Neuronal stem cell (in vitro differentiated cells): Measurements from ENCODE around the gene MTHFS.
"Not testable (repeated sequence)": the region's sequence is repeated elsewhere in the genome, so short reads cannot be mapped to it uniquely, and the experiment has no call there.

ENCODE experiments used
- DNase-seq: peaks from one replicate; pipeline ENCODE4 v3.0.0-alpha.2; 2013; ENCODE audit warnings: low spot score
- H2AFZ ChIP-seq: one replicate; pipeline ENCODE4 v1.6.1; 2013; ENCODE audit warnings: mild to moderate bottlenecking, low read length, inconsistent platforms
- H2AK5ac ChIP-seq: 2 replicates; pipeline ENCODE4 v1.6.1; 2013; ENCODE audit warnings: low read depth, mild to moderate bottlenecking, inconsistent platforms, low read length, moderate library complexity, mixed read lengths
- H2BK120ac ChIP-seq: 2 replicates; pipeline ENCODE4 v1.6.1; 2013; ENCODE audit warnings: low read depth, mild to moderate bottlenecking, inconsistent platforms, low read length, moderate library complexity, mixed read lengths
- H2BK12ac ChIP-seq: one replicate; pipeline ENCODE4 v1.6.1; 2013; ENCODE audit warnings: low read length, inconsistent platforms
- H2BK15ac ChIP-seq: 2 replicates; pipeline ENCODE4 v1.6.1; 2013; ENCODE audit warnings: mild to moderate bottlenecking, low read length, inconsistent platforms, mixed read lengths
- H2BK5ac ChIP-seq: one replicate; pipeline ENCODE4 v1.6.1; 2013; ENCODE audit warnings: inconsistent platforms, mild to moderate bottlenecking, low read length, moderate library complexity
- H3K14ac ChIP-seq: one replicate; pipeline ENCODE4 v1.6.1; 2013; ENCODE audit warnings: low read length, inconsistent platforms
- H3K18ac ChIP-seq: 2 replicates; pipeline ENCODE4 v1.6.1; 2013; ENCODE audit warnings: low read length, inconsistent platforms
- H3K23ac ChIP-seq: 2 replicates; pipeline ENCODE4 v1.6.1; 2013; ENCODE audit warnings: low read depth, mild to moderate bottlenecking, mixed read lengths, low read length, inconsistent platforms; ENCODE audit not compliant: poor library complexity
- H3K27ac ChIP-seq: replicated peaks from 3 replicates; pipeline ENCODE4 v1.5.1; 2013; ENCODE audit warnings: low read length, inconsistent platforms
- H3K27me3 ChIP-seq, 3 experiments: 2 replicates each; pipeline ENCODE4 v1.6.1; 2013; ENCODE audit warnings: low read length in 3 of 3, mild to moderate bottlenecking in 2 of 3, inconsistent platforms in 1 of 3, low read depth in 1 of 3, mixed read lengths in 1 of 3, moderate library complexity in 1 of 3; ENCODE audit not compliant: control insufficient read depth in 3 of 3, insufficient read depth in 3 of 3
- H3K36me3 ChIP-seq, 2 donors: replicated peaks in 1 of 2; 2 replicates each; pipeline ENCODE4 v1.6.1; 2013; ENCODE audit warnings: low read length in 2 of 2; ENCODE audit not compliant: control insufficient read depth in 2 of 2, insufficient read depth in 2 of 2
- H3K4ac ChIP-seq: 2 replicates; pipeline ENCODE4 v1.6.1; 2013; ENCODE audit warnings: inconsistent platforms, mild to moderate bottlenecking, low read length, moderate library complexity
- H3K4me1 ChIP-seq, 2 donors: 1 replicate in 1 of 2; 2 replicates in 1 of 2; pipeline ENCODE4 v1.6.1; 2013; ENCODE audit warnings: low read length in 2 of 2, low read depth in 1 of 2; ENCODE audit not compliant: control insufficient read depth in 2 of 2, insufficient read depth in 1 of 2
- H3K4me2 ChIP-seq: one replicate; pipeline ENCODE4 v1.6.1; 2013; ENCODE audit warnings: mild to moderate bottlenecking, low read length, inconsistent platforms; ENCODE audit not compliant: insufficient read depth, poor library complexity, severe bottlenecking
- H3K4me3 ChIP-seq, 2 donors: 2 replicates each; pipeline ENCODE4 v1.5.1; 2013; ENCODE audit warnings: low read length in 2 of 2, mild to moderate bottlenecking in 2 of 2, inconsistent platforms in 1 of 2, moderate library complexity in 1 of 2
- H3K79me1 ChIP-seq: one replicate; pipeline ENCODE4 v1.6.1; 2013; ENCODE audit warnings: low read depth, mild to moderate bottlenecking, inconsistent platforms, low read length, moderate library complexity
- H3K9ac ChIP-seq: one replicate; pipeline ENCODE4 v1.6.1; 2013; ENCODE audit warnings: mild to moderate bottlenecking, low read depth, low read length, inconsistent platforms; ENCODE audit not compliant: poor library complexity
- H3K9me3 ChIP-seq, 2 donors: replicated peaks in 1 of 2; 2 replicates each; pipeline versions ENCODE3 to v1.6.1; 2013; ENCODE audit warnings: low read length in 2 of 2, mild to moderate bottlenecking in 2 of 2, inconsistent platforms in 1 of 2, low read depth in 1 of 2, mixed read lengths in 1 of 2, moderate library complexity in 1 of 2; ENCODE audit not compliant: control insufficient read depth in 2 of 2, insufficient read depth in 1 of 2
- H4K8ac ChIP-seq: one replicate; pipeline ENCODE4 v1.6.1; 2013; ENCODE audit warnings: low read depth, mild to moderate bottlenecking, inconsistent platforms, low read length, moderate library complexity
- H4K91ac ChIP-seq: one replicate; pipeline ENCODE4 v1.6.1; 2013; ENCODE audit warnings: low read length, low read depth, mild to moderate bottlenecking, inconsistent platforms; ENCODE audit not compliant: poor library complexity
- WGBS, 2 donors: extraction: QIAGEN DNeasy Blood & Tissue Kit; methylation state at CpG; one replicate each; pipeline ENCODE4 v1.1.7; 2013; ENCODE audit warnings: missing lambda C conversion rate in 2 of 2, mixed read lengths in 1 of 2; ENCODE audit not compliant: insufficient read length in 2 of 2, insufficient replicate concordance in 1 of 2; ENCODE audit errors: extremely low coverage in 2 of 2; 5-methylcytosine and 5-hydroxymethylcytosine counted together

MTHFS gene

GRCh38 chr15:79939399-79939798 is 42.6 kb upstream of the MTHFS start:
- Histone ChIP-seq H3K9me3 (no peaks in the 10 kb centered on the region), H2BK5ac (no peak overlapping the region), H4K8ac (no peak overlapping the region), H2BK12ac (no peak overlapping the region), H3K4me2 (no peak overlapping the region), H3K9ac (no peak overlapping the region), H3K14ac (no peak overlapping the region), H3K4me1 (peaks cover 1 to 5% of the 10 kb centered on the region in 2 donors), H3K4me3 (no peak overlapping the region), H3K18ac (no peak overlapping the region), H2AFZ (no peak overlapping the region), H3K27ac (no peak overlapping the region), H3K36me3 (no peaks in the 10 kb centered on the region), H4K91ac (no peak overlapping the region), H3K4ac (no peak overlapping the region), H3K23ac (no peak overlapping the region), H3K27me3 (peaks cover 0 to 6% (median 0%) of the 10 kb centered on the region in 3 experiments), H3K79me1 (no peaks in the 10 kb centered on the region), H2BK15ac (no peak overlapping the region), H2AK5ac (no peak overlapping the region), H2BK120ac (no peak overlapping the region)
- WGBS, 2 donors: no CpG with 5 or more reads among the region's 4 CpGs
- no peak for DNase-seq

DNA sequence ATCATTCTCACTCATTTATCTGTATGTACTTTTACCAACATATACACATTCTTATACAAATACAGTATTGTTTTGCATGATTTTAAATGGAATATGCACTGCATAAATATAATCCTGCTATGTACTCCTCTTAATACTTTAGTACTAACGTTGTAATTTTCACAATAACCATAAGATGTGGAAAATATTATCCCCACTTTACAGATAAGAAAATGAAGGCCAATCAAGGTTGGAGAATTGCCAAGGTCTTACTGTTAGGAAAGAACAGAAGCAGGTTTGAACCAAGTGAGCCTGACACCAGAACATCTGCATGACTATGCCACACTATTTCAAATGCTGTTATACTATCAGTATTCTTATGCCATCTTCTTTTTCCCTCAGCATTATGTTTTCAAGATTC is 41.3 kb upstream of the MTHFS start:
- DNase-seq: no peak
- H3K79me1 ChIP-seq: no peaks in the 10 kb centered on the region
- H3K36me3 ChIP-seq: no peaks in the 10 kb centered on the region
- no peak overlapping the region for H3K4ac ChIP-seq
- no peaks in the 10 kb centered on the region for H3K27me3 ChIP-seq
- no peak overlapping the region for H2BK5ac ChIP-seq
- no peak overlapping the region for H2AFZ ChIP-seq
- no peak overlapping the region for H3K4me2 ChIP-seq
- no peak overlapping the region for H3K4me3 ChIP-seq
- no peak overlapping the region for H3K18ac ChIP-seq
- H3K4me1 ChIP-seq: peaks cover 1 to 5% of the 10 kb centered on the region in 2 donors
- no CpG with 5 or more reads among the region's 1 CpG for WGBS, 2 donors
- no peak overlapping the region for H2BK120ac ChIP-seq
- H3K27ac ChIP-seq: no peak overlapping the region
- no peak overlapping the region for H2BK12ac ChIP-seq
- no peak overlapping the region for H3K14ac ChIP-seq
- no peak overlapping the region for H4K8ac ChIP-seq
- no peak overlapping the region for H3K23ac ChIP-seq
- H2BK15ac ChIP-seq: no peak overlapping the region
- H3K9me3 ChIP-seq: no peaks in the 10 kb centered on the region
- H2AK5ac ChIP-seq: no peak overlapping the region
- H3K9ac ChIP-seq: no peak overlapping the region
- H4K91ac ChIP-seq: no peak overlapping the region

- H3K18ac ChIP-seq, DNase-seq, H3K14ac ChIP-seq, H3K4me1 ChIP-seq, H3K9me3 ChIP-seq, H3K79me1 ChIP-seq, H2AK5ac ChIP-seq, H2BK5ac ChIP-seq, H3K23ac ChIP-seq, H4K91ac ChIP-seq, H3K27me3 ChIP-seq, H2BK15ac ChIP-seq, H3K36me3 ChIP-seq, H3K9ac ChIP-seq, H2BK120ac ChIP-seq, H2BK12ac ChIP-seq, H3K4me3 ChIP-seq, H3K4me2 ChIP-seq, H3K4ac ChIP-seq, H4K8ac ChIP-seq: not testable (repeated sequence)
- Histone ChIP-seq H2AFZ (peak overlapping the region; percentile 88), H3K27ac (peak overlapping the region; percentile 31)
- no CpG with 5 or more reads among the region's 7 CpGs for WGBS, 2 donors
These were observed 38.9 kb upstream of the MTHFS start for GRCh38 chr15:79935556-79936201.

DNA sequence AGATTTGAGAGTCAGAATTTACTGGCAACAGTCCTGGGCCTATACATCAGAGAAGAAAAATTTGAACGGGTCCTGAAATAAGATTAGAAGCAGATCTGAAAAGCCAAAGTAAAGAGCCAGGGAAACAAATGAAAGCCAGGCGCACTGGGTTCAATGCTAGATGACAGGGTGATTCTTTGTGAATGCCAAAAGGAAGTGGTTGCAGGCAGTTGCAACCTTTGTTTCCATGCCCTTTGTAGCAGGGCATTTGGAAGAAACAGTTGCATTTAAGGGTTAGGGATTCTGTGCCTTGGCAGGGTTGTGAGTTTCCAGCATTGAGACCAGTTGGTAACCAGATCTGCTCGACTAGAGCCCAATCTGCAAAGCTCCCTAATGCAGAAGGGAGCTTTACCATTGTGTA is 36.4 kb upstream of the MTHFS start:
- peak overlapping the region; percentile 44 for H2AFZ ChIP-seq
- WGBS, 2 donors: no CpG with 5 or more reads among the region's 3 CpGs

More for the DNA sequence above, 36.4 kb upstream of the MTHFS start:
- Histone ChIP-seq H3K36me3 (no peaks in the 10 kb centered on the region), H3K4ac (no peak overlapping the region), H4K91ac (no peak overlapping the region), H3K27ac (no peak overlapping the region), H3K9ac (no peak overlapping the region), H2BK15ac (no peak overlapping the region), H2BK12ac (no peak overlapping the region), H2BK120ac (no peak overlapping the region), H3K14ac (no peak overlapping the region), H3K4me2 (no peak overlapping the region), H3K27me3 (no peaks in the 10 kb centered on the region), H2AK5ac (no peak overlapping the region), H3K4me1 (peaks cover 1 to 5% of the 10 kb centered on the region in 2 donors), H3K4me3 (no peak overlapping the region), H4K8ac (no peak overlapping the region), H3K9me3 (no peaks in the 10 kb centered on the region), H3K23ac (no peak overlapping the region), H3K18ac (no peak overlapping the region), H2BK5ac (no peak overlapping the region), H3K79me1 (no peaks in the 10 kb centered on the region)
- no peak for DNase-seq
